GM19043 (cell line): ENCODE measurements around the gene MYO7A.
"Not testable (repeated sequence)": the region's sequence is repeated elsewhere in the genome, so short reads cannot be mapped to it uniquely, and the experiment has no call there.

Experiments used
- ATAC-seq: cut with Tn5 transposase; IDR thresholded peaks from one replicate; pipeline ENCODE4 v1.9.1; 2021; ENCODE audit warnings: low read depth; ENCODE audit not compliant: unreplicated experiment

MYO7A gene

DNA sequence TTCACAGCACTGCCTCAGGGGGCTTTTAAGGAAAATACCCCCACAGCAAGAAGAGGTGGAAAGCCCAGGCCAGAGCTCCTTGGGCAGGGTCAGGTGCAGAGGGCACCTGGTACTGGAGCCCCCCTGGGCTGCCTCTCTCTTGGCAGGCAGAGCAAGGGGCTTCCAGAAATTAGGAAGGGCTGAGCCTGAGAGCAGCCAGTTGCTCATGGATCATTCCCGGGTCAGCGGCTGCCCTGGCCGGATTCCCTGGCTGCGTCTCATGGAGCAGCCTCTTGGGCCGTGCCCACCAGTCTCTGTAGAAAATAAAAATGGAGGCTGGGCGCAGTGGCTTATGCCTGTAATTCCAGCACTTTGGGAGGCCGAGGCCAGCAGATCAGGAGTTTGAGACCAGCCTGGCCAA, 35.7 kb upstream of the MYO7A start:
- ATAC-seq: no peak

GRCh38 chr11:77093056-77093891, 34.8 kb upstream of the MYO7A start:
- no peak for ATAC-seq

DNA sequence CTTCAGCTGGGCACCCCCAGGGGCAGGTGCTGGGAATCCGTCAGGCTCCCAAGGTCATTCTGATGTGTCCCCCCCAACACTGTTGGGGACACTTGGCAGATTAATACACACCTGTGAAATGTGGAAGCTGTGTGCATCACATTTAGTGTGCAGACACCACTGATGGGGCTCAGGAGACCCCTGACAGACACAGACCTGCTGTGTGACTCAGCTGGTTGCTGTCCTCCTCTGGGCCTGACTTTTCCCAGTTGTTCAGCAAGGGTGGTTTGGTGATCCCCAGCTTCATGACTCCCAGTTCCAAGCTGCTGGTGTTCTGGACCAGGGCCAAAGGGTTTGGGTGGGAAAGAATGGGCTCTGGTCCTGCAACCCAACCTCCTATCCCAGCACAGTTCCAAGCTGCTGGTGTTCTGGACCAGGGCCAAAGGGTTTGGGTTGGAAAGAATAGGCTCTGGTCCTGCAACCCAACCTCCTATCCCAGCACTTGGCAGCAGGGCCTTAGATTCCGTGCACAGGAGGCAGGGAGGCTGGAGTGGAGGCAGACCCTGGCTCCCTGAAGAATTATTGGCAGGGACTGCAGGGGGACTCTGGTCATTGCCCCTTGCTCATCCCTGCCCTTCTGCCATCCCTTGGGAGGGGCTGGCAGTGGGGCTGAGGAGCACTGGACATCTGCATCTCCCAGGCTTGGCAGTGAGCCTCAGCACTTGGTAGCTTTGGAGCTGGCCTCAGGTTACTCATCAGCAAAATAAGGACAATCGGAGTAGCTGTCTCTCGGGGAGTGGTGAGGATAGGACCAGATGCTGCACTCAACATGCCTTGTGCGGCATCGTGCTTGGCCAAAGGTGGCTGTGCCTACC, 33.8 kb upstream of the MYO7A start:
- ATAC-seq: no peak

- no peak for ATAC-seq
Observed at GRCh38 chr11:77094841-77095365, 33.1 kb upstream of the MYO7A start.

DNA sequence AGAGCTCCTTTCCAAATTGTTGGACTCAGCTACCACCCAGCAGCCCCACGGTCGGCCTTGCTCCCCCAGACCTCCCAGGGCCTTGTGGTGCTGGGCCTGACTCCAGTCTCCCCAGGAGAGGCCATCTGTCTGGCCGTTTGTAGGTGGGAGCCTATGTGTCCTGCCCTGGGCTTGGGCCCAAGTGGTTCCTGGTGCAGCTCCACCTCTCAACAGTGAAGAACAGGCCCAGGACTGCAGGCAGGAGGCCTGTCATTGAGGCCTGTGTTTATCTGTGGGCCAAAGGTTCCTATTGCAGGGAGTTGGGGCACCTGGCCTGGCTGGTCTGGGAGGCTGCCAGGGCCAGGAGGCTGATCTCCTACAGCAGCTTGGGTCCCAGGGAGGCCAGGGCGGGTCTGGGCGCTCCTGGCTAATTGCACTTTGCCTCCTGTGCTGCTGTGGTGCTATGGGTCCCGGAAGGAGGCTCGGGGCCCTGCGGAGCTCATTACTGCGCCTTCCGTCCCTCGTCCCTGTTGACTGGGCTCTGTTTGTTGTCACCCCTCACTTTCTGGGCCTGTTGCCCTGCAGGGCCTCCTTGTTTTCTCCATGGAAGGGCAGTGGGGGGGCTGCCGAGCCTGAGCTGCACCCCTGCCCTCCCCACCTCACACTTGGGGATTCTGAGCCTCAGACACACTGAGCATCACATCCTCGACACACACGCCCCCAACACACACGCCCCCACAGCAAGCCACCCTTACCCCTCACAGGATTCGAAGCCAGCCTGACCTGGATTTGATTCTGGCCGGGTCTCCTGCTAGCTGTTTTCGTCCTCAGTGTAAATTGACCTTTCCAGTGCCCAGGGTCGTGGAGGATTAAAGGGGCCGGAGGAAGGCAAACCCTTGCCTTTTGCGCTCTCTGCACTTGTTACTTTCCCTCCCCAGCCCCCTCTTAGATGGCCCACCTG, 32.2 kb upstream of the MYO7A start:
- no peak for ATAC-seq

DNA sequence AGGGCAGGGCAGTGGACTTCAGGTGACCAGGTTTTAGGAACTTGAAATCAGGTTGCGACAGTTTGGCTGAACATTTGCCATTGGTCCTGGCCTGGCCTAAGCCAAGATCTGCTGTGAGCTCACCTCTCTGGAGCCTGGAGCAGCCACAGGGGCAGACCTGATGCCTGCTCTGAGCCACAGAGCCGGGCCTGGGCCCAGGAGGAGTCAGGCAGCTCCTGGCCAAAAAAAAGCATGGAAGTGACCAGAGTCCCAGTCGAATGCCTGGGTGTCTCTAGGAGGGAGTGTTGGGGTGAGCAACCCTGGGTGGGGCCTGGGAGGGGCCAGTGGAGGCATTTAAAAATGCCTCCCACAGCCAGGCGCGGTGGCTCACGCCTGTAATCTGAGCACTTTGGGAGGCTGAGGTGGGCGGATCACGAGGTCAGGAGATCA, 31.4 kb upstream of the MYO7A start:
- no peak for ATAC-seq

GRCh38 chr11:77097180-77097579, 30.9 kb upstream of the MYO7A start:
- ATAC-seq: not testable (repeated sequence)

DNA sequence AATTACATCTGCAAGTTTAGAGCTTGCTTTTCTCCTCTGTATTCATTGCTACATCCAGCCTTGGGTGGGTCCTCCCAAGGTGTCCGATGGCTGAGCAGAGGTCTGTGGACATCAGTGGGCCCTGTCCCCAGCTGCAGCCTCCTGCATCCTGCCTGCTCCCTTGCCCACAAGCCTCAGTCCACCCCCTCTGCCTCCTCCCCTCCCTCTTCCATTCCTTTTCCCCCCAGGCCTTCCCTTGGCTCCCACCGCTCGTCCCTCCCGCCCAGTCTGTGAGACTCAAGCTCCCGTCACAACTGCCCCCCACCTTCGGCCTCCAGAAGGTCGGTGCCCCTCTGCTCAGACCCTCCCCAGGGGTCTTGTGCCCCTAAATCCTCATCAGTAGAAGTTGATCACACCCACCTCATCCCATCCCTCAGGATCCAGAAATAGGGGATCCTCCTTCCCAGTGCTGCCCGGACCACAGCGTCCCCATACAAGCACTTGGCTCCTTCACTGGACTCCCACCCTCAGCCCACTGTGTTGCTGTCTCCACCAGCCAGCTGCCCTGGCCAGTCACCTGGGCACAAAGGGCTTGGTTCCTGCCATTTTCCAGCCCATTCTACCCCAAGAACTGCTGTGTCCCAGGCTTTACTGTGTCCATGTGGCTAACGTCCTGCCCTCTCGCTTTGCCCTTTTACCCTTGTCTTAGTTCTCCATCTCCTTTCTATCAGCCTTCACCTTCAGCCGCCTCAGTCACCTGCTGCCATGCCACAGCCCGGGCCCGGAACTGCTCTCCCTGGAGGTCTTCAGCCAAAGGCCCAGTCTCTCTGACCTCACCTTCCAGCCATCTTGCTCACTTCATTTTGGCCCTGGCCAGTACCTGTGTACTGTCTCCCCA, 27.6 kb upstream of the MYO7A start:
- ATAC-seq: no peak

DNA sequence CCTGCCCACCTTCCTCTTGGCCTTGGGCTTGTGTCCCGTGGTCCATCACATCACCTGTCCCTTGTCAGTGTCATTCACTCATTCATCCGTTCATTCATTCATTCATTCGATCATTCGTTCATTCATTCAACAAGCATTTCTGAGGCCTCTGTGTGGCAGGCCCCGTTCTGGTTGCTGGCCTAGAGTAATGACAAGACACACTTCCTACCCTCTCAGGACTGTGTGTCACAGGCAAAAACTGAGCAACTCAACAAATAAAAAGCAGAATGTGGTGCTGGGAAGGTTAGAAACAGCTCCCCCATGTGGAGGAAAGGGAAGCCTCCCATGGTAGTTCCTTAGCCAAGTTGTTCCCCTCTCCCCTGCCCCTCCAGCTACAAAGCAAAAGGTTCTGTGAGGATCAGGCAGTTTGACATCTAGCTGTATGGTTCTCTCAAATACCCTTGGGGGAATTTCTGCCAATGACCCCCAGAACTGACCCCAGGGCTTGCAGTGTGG, 27.0 kb upstream of the MYO7A start:
- ATAC-seq: no peak

DNA sequence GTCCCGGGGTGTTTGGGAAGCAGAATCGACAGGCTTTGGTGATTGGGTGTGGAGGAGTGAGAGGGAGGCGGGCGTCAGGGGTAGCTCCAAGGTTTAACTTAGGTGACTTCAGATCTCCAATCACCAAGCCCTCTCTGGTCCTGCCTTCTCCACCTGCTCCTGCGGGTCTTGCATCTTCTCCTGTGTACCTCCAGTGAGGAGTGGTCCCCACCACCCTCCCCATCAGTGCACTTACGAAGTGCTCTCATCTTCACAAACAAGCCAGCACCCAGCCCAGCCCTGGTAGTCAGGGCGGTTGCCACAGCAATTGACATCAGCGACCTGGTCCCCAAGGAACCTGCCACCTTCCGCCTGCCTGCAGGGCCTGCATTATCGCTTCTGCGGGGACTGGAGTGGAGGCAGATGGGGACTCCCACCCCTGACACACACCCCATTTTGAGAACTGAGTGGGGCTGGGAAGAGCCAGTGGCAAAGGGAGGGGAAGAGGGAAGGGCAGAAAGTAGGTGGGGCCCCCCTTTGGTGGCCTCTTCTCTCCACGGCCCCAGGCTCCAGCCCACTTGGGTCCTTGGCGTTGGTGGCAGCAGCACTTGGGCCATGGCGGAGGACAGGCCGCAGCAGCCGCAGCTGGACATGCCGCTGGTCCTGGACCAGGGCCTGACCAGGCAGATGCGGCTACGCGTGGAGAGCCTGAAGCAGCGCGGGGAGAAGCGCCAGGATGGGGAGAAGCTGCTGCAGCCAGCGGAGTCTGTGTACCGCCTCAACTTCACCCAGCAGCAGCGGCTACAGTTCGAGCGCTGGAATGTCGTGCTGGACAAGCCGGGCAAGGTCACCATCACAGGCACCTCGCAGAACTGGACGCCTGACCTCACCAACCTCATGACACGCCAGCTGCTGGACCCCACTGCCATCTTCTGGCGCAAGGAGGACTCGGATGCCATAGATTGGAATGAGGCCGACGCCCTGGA, 25.5 kb upstream of the MYO7A start, which contains the start of gene OMP:
TSS of gene OMP (plus strand) at position 595 of the 965 bp plus-strand sequence. CDS start at position 595, 0 bp downstream.
- no peak for ATAC-seq

- no peak for ATAC-seq
Observed at GRCh38 chr11:77103319-77103718, 24.7 kb upstream of the MYO7A start.

GRCh38 chr11:77104727-77105126, 23.3 kb upstream of the MYO7A start:
- no peak for ATAC-seq

DNA sequence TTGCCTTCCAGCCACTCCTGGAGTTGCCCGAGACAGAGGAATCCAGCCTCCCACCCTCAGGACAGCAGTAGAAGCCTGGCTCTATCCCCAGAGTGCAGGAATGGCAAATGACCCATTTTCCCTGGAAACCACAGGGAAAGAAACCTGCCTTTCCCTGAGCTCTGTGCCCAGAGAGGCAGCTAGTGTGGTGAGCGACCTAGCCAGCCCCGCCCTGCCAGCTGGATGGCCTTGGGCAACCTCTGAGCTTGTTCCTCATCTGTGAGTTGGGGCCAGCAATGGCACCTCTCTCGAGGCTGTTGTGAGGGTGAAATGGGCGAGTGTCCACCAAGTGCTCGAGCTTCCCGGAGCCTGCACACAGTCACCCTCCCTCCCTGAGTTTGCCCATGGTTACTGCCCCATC, 21.7 kb upstream of the MYO7A start:
- ATAC-seq: no peak

DNA sequence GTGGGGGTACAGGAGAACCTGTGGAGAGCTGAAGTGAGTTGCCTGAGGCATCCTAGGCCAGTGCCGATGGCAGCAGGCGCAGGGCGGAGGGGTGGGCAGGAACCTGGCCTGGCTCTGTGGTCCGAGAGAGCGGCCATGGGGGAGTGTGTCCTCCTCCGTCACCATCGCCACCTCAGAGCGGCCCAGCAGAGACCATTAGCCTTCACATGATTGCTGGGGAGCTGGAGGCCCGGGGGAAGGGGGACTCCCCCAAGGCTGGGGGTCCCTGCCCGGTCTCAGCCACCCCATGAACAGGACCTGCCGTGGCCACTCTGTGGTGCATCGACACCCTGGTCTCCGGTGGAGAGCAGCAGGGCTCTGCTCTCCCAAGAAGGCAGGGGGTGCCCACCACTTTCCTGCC, 21.3 kb upstream of the MYO7A start:
- ATAC-seq: no peak

DNA sequence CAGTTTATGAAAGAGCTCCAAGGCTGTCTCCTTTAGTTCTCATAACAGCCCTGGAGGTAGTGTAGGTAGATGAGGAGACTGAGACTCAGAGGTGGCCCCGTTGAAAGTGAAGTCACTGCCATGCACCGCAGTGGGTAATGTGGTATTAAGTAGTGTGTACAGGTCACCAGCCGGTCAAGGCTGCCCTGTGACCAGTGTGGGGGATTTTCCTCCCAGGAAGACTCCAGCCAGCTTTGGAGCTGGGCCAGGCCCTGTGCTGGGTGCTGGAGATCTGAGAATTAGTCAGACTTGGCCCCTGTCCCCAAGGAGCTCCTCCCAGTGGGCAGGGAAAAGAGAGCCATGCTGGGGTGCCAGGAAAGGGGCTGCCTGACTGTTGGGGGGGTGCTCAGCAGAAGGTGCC, 20.1 kb upstream of the MYO7A start:
- no peak for ATAC-seq

DNA sequence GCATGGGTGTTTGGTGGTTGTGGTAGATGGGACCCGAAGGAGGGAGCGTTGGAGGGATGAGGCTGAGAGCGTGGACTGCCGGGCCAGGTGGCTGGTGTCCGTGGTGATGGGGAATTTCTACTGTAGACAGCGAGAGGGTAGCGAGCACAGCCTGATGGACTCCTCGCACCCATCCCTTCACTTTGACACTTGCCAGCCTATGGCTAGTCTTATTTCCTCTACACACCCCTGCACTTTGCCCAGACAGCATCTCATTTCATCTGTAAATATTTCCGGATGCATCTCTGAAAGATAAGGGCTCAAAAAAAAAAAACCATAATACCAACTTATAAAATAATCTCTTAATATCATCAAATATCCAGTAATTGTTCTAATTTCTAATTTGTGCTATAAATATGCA, 19.6 kb upstream of the MYO7A start:
- ATAC-seq: no peak

DNA sequence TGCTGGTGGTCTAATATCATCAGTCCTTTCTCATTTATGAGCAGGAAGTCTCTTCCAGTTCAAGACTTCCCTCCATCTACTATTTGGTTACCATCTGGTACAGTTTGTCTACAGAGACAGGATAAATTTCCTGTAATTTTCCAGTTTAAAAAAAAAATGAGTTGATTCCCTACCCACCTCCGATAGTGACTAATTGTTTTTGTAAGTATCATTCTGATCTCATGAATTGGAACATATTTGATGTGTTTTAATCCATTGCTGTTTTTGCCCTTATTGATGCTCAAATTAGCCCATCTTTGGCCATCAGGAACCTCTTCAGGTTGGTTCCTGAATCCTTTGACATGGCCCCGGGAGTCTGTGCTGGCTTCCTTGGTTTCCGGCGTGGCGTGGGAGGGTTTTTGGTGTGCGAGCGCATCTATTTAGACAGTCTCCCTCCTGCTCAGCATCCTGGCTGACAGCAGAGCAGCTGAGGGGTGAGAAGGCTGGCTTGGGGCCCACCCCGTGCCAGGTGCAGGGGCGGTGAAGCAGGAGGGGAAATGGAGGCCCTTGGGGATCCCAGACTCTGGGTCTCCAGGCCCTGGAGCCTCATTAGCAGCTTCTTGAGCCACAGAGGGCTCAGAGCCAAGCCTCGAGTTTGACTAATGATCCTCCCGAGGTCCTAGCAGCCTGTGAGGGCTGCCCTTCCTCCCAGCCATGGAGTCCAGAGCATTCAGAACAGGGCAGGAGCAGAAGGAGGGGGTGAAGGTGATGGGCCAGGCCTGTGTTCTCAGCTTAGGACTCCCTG, 18.6 kb upstream of the MYO7A start:
- no peak for ATAC-seq
